AG20443 (cell line): Measurements from ENCODE around the gene DESI1.
"Not testable (repeated sequence)": the region's sequence is repeated elsewhere in the genome, so short reads cannot be mapped to it uniquely, and the experiment has no call there.

Experiments used
- DNase-seq: peaks from one replicate; pipeline ENCODE4 v3.0.0; 2012; ENCODE audit warnings: low spot score, mixed read lengths

DESI1 gene

DNA sequence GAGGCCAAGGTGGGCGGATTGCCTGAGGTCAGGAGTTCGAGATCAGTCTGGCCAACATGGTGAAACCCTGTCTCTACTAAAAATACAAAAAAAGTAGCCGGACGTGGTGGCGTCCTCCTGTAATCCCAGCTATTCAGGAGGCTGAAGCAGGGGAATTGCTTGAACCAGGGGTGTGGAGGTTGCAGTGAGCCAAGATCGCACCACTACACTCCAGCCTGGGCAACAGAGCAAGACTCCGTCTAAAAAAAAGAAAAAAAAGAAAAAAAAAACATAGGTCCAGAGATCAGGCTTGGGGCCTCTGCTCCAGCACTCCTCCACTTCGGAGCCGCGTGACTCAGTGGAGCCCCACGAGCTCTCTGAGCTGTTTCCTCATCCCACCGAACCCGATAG is 62.6 kb downstream of the DESI1 start:
- DNase-seq: not testable (repeated sequence)

- peak; percentile 87 for DNase-seq
These were observed 63.2 kb downstream of the DESI1 start for GRCh38 chr22:41557401-41558240.

DNA sequence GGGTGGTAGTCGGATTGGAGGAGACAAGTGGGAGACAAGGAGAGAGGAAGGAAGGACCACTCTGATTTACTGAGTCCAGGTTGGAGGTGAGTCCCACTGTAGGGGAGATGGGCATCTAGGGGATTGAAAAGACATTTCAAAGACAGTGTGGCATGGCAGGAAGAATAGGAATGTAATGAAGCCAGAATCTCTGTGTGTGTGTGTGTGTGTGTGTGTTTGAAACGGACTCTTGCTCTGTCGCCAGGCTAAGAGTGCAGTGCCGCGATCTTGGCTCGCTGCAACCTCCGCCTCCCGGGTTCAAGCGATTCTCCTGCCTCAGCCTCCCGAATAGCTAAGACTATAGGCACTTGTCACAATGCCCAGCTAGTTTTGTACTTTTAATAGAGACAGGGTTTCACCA is 64.3 kb downstream of the DESI1 start:
- DNase-seq: no peak

- no peak for DNase-seq
These were observed 65.4 kb downstream of the DESI1 start for GRCh38 chr22:41555325-41555982.

DNA sequence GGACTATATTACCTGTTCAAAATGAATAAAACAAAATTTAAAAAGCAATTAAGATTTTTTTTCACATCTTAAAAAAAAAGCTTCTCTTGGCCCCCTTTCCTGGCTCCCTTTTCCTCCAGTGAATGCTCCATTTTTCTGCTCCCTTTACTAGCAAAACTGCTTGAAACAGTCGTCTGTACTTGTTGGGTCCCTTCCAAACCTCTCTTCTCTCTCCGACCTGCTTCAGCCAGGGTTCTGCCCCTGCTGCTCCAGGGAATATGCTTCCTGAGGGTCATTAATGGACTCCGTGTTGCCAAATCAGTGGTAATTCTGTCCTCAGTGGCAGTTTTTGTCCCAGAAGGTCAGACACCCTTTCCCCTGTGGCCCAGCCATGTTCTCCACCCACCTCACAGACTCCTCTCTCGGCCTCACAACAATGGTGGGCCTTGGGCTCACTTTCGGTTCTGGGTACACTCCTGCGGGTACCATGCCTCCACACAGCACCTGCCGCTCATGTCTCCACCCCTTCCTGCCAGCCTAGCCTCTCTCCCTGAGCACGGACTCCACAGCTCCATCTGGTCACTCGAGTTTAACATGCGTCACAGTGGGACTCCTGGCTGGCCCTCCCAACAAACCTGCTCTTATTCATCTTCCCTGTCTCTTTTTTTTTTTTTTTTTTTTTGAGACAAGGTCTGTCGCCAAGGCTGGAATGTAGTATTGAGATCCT is 68.8 kb downstream of the DESI1 start:
- DNase-seq: no peak

DNA sequence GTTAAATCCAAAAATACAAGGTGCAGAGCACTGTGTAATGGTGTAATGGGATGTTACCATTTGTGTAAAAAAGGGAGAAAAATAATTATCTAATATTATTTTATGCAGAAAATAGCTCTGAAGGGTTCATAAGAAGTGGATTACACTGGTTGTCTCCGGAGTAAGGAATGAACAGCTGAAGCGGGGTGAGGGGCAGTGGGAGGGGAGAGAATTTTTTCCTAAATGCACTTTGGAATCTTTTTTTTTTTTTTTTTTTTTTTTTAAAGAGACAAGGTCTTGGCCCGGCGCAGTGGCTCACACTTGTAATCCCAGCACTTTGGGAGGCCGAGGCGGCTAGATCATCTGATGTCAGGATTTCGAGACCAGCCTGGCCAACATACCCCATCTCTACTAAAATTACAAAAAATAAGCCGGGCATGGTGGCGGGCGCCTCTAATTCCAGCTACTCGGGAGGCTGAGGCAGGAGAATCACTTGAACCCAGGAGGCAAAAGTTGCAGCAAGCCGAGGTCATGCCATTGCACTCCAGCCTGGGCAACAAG is 69.8 kb downstream of the DESI1 start:
- no peak for DNase-seq

DNA sequence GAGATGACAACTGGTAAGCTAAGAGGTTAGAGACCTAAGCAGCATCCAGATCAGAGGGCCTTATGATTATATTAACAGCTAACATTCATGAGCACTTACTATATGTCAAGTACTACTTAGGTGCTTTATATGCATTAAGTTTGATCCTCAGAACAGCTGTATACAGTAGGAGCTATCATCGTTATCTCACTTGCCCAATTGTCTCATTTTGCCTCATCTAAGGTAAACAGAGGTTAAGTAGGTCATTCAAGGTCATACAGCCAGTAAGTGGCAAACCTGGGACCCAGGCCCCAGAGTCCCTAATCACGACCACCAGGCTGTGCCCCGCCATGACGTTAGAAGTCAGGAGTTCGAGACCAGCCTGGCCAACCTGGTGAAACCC is 72.0 kb downstream of the DESI1 start:
- DNase-seq: no peak
